AML-193 (cell line): Measurements from ENCODE around the gene PISD.
A peak's percentile ranks its signal among the peaks of the same experiment; 100 is the strongest.

ENCODE experiments used
- DNase-seq, 2 experiments: peaks; one replicate each; lab custom pipeline; 2025; lab: John Stamatoyannopoulos, UW

PISD gene

GRCh38 chr22:31652911-31653684 is 8.9 kb downstream of the PISD start:
- no peak for DNase-seq

DNA sequence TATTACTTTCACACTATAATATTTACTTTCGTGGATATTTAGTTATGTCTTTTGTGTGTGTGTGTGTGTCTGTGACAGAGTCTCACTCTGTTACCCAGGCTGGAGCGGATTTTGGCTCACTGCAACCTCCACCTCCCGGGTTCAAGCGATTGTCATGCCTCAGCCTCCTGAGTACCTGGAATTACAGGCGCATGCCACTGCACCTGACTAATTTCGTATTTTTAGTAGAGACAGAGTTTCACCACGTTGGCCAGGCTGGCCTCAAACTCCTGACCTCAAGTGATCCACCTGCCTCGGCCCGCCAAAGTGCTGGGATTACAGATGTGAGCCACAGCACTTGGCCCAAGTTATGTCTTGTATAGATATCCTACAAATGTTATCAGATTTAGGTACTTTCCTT is 9.9 kb downstream of the PISD start:
- DNase-seq, result no peak

DNA sequence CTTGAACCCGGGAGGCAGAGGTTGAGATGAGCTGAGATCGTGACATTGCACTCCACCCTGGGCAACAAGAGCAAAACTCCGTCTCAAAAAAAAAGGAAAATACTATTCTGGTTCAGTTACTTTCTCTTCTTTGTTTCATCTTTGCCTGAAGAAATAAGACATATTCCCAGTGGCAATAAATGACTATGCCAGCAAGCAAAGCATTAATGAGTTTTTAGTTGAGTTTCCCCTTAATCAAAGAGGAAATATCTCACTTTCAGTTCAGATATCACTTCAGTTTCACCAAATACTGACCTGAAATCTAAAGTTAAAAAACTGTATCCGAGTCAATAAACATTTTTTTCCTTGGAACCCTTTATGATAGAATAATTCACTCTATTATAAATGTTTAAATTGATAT is 10.4 kb downstream of the PISD start:
- DNase-seq, result no peak

DNA sequence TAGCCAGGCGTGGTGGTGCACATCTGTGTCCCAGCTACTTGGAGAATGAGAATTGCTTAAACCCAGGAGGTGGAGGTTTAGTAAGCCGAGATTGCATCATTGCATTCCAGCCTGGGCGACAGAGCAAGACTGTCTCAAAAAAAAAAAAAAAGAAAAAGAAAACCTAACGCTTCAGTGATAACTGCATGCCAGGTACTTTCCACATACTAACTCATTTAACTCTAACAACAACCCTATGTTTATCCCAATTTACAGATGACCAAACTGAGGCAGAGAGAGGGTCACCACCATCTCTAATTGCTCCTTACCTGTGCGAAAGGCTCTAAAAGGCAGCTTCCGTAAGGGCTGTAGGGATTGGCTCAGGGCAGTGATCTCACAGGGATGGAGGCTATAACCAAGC is 11.6 kb downstream of the PISD start:
- peak in 1 of 2 experiments; percentile 8 for DNase-seq

DNA sequence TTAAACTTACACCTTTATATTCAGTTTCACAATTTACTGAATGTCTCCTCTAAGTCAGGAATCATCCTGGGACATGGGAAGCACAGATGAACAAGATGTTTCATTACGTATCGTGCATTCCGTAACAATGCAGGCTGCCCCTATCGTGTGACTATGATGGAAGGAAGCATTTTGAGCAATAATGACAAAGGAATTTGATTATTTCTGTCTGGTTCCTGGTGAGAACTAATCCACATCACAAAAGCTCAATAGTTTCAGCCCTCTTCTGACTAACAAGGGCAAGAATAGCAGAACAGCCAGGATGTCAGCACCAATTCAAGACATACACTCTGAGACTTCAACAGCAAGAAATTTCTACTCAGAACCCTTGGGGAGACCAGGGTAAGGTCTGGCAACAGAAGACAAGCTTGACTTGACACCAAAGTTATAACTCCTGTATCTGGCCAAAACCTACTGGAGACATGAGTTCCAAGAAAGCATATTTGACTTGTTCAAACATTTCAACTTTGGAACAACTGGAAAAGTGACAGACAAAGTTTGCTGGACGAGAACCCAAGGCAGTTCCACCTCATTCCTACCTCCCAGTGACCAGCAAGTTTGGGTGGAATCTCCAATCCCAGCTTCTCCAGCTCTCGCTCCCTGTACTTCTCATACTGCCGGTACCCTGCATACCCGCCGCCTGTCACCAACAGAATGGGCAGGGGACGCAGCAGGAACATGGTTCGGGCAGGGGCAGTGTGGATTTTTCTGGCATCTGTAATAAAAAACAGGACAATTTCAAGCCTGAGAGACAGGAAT is 14.3 kb downstream of the PISD start:
- no peak for DNase-seq

- no peak for DNase-seq
Measured at GRCh38 chr22:31647066-31647465, 14.9 kb downstream of the PISD start.

DNA sequence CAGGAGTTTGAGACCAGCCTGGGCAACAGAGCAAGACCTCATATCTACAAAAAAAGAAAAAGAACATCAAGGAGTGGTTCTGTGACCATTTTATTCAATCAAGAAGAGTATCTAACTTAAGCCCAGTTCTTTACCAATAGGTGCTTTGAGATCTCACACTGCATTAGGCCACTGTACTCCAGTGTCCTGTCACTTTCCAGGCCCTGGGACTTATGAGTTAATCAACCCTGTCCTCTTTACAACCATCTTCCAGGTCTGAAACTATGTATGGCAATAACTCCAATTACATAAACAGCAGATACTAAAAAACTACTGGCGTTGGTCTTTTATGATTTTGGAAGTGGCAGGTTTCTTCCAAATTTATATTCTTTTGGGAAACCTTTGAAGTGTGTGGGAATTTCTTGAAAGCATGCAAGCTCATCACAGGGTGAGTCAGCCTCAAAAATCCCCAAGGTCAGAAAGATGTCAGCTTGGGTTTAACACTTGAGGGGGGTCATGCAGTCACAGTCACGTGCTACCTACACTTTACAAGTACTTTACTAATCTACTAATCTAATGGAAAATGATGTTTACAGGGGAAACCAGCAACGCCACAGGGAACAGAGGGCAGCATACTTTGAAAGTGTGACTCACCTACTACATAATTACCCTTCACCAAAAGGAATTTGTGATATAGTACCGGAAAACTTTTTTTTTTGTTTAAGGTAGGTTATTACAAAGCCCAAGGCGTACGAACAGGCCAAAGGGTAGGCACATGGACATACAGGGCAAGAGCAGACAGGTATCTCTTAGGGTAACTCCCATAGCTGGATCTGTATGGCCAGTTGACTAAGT is 15.6 kb downstream of the PISD start:
- no peak for DNase-seq

GRCh38 chr22:31639436-31640039 is 22.5 kb downstream of the PISD start:
- DNase-seq, result peak in 1 of 2 experiments; percentile 6

DNA sequence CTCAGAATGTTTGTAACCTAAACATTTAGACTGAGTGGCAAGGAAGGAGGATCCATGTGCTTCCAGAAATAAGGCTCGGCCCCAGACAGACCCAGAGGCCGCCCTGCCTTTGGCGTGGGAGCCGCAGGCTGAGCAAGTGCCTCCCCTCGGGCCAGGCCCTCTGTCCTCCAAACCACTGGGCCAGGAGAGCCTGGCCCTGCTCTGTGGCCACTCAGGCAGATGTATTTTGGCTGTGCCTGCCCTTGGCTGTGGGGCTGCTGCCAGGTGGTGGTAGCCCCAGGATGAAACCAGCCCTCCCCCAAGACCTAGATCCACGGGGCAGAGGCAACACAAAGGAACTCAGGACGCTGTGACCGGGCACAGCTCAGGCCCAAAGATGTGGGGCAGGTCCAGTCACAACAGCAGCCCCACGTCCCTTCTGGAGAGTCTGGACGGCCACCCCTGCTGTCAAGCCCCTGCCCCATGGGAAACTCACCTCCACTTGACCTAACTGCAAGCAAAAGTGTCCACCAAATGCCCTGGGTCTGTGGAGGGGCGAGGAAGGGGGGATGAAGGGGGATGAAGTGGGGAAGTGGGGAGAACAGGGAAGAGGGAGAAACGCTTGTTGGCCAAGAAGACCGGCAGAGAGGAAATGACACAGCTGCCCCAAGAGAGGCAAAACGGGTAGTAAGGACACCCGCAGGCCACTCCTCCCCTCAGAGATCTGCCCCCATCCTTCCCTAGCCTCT is 24.0 kb downstream of the PISD start:
- DNase-seq, result peak; percentile 90

GRCh38 chr22:31637447-31637890 is 24.5 kb downstream of the PISD start:
- DNase-seq, result peak; percentile 63 to 71

- DNase-seq, result no peak
Measured at GRCh38 chr22:31635638-31636306, 26.2 kb downstream of the PISD start.

- no peak for DNase-seq
Measured at GRCh38 chr22:31631436-31631835, 30.6 kb downstream of the PISD start.

DNA sequence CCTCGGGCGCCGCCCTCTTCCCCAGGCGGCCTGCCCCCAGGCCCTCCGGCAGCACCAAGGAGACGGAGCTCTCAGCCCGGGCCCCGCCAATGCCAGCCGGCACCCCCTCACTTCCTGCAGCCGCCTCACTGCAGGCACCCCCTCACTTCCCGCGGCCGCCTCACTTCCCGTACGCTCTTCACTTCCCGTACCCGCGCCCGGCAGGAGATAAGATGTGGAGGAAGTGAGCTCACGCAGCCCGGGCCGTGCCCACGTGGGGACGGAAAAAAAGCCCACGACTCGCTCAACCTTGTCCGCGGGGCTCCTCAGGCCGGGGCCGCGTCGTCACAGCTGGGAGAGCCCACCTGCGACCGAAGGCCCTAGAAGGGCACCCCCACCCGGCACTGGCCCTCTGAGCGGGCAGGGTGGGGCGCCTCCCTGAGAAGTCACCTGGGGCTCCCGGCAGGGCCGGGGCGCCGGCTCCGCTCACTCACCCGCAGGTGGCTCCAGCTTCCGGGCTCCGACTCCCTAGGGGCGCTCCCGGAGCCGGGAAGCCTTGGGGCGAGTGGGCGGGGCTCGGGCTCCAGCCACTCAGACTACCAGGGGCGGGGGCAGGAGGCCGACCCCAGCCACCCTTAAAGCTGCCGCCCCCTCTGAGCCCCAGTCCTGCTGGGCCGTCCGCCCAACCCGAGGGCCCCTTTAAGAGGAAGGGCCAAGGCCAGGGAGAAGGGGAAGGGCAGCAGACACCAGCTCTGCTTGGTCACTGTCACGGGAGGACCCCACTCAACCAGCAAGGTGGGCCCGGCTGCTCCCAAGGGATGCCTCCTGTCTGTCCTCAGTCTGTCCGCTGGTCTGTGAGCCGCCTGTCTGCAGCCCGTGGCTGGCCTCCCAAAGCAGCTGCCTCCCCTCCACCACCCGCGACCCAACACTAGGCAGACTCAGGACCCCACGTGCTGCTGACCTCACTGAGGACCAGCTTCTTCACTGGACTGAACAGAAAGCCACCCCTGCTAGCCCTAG is 31.4 kb downstream of the PISD start:
- DNase-seq, result peak; percentile 75 to 86

GRCh38 chr22:31629741-31630184 is 32.3 kb downstream of the PISD start:
- DNase-seq, result no peak

DNA sequence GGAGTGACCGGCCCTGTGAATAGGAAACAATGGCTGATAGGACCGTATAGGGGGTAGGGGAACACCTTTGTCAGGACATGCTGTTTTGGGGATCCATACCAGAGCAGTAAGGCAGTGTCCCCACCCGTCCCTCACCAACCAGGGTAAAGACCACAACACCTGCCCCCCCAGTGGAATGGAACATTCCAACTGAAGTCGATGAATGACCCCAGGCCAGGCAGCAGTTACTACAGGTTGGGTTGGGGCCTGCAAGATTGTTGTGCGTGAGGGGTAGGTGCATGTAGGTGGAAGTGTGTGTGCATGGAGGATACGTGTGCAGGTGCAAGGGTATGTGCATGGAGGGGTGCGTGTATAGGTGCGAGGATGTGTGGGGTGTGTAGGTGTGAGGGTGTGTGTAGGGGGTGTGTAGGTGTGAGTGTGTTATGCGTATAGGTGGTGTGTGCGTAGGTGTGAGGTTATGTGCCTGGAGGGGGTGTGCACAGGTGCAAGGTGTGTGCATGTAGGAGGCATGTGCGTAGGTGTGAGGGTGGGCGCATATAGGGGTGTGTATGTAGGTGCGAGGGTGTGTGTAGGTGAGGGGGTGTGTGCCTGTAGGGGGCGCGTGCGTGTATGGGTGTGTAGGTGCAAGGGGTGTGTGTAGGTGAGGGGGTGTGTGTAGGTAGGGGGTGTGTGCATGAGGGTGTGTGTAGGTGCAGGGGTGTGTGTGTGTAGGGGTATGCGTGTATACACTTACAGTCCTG is 32.9 kb downstream of the PISD start:
- no peak for DNase-seq

- no peak for DNase-seq
Measured at GRCh38 chr22:31628362-31628761, 33.7 kb downstream of the PISD start.

DNA sequence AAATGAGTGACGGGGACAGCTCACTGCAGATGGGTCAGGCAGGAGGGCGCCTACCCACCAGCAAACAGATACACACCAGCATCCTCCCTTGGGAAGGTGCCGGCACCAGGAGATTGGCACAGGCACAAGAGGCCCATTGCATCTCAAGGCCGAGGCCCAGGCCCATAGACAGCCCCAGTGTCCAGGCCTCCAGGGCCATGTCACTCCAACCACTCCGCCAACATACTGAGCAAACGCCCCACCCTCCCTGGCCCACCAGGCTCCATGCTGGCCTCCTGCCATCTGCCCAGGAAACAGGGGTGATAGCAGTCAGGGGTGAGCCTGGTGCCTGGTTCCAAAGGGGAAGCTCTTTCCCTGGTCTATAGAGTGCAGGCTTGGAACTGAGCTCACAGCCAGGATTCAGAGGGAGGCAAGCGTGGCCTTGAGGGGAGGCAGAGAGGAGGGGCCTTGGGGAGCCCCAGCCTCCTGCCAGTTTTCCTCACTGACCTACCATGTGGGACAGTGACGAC is 34.7 kb downstream of the PISD start:
- no peak for DNase-seq

DNA sequence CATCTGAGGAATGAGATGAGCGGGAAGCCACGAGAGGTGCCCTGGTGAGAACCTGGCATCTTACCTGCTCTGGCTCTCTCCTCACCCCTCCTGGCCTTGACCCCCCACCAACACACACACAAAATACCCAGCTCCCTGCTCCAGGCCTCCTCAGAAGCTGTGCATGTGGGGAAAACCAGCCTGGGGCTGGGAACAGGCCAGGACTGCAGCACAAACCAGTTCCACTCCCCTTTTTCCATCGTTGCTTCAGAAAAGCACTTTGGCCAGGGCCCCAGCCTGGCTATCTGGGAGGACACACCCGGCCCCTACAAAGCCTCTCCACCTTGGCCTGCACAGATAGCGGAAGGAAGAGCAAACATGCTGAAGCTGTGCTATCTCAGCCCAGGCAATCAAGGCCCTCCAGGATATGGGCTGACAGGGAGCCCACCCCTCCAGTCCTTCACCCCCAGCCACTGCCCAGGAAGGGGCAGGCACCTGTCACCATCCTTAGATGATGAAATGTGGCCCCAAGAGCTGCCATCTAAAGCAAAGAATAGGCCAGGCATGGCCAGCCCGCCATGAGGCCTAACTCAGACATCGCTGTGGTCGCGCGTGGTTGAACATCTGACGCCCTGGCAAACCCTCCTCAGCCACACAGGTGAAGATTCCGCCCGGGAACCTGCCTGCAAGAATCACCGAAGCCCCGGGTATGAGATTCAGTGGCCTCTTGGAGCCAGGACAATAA is 35.4 kb downstream of the PISD start:
- no peak for DNase-seq
